ENCODE data around the gene CD200.

DNA sequence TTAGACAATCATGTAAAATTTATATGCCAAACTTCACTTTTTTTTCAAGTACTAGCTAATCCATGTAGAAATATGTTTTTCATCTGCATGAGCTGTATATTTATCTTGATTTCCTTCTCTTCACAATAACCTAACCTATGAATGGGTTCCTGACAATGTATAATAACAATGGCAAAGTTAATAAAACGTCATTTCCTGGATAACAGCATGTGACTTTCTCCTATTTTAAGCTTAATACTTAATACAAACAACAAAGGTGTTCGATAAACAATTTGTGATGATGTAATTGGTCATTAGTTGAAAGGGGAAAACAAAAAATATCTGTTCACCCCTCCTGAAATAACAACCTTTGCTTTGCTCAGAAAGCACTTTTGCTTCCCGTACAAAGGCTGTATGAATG lies 20.4 kb downstream of the CD200 start:
- TF ChIP-seq EZH2phosphoT487 (IDR thresholded peaks at IDR 0.05; ENCODE audit: insufficient read depth, low read depth), result no peak
- TF ChIP-seq EZH2 (IDR thresholded peaks at IDR 0.05; ENCODE audit: insufficient read depth, poor library complexity, severe bottlenecking), result no peak

Data from GM23248 (cell line).